Fibroblast of mammary gland (primary cell): ENCODE measurements around the gene CISH.

Experiments
- DNase-seq: peaks from one replicate; pipeline ENCODE4 v3.0.0-alpha.2; 2010; ENCODE audit warnings: low read depth
- H3K4me3 ChIP-seq: 2 replicates; pipeline ENCODE4 v1.5.1; 2011; ENCODE audit warnings: low read depth, mild to moderate bottlenecking, low read length, moderate library complexity; ENCODE audit not compliant: control insufficient read depth
- CTCF ChIP-seq: conservative IDR thresholded peaks from 2 replicates; pipeline ENCODE4 v1.5.1; 2011; ENCODE audit warnings: low read depth, low read length, inconsistent platforms; ENCODE audit not compliant: control insufficient read depth, insufficient read depth

The CISH gene

DNA sequence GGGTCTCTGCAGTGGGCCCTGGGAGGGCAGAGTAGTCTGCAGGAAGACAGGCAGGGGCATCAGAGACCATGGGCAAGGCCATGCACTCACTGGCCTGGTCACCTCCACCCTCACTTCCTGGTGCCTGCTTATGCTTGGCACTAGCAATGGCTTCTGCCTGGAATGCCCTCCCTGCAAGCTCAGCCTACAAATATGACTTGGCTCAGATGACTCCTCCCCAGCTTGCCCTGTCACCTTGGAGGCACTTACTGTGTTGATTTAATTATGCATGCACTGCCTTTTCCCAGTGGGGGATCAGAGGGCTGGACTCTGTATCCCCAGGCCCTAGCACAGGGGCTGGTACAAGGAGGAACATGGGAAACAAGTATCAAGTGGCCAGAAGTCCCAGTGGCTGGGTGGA, 51.9 kb downstream of the CISH start:
- H3K4me3 ChIP-seq = no peak overlapping the region
- no peak for DNase-seq
- TF ChIP-seq CTCF = no peak

- DNase-seq = no peak
- no peak overlapping the region for H3K4me3 ChIP-seq
- TF ChIP-seq CTCF = no peak
Observed at GRCh38 chr3:50557915-50558314, 53.7 kb downstream of the CISH start.

GRCh38 chr3:50557106-50557505, 54.5 kb downstream of the CISH start:
- no peak for DNase-seq
- no peak for TF ChIP-seq CTCF
- no peak overlapping the region for H3K4me3 ChIP-seq
